Measurements from ENCODE around the gene RAB23.
"Not testable (repeated sequence)": the region's sequence is repeated elsewhere in the genome, so short reads cannot be mapped to it uniquely, and the experiment has no call there.

The RAB23 gene

GRCh38 chr6:57221936-57222742, at the start of gene RAB23:
Gene RAB23 (minus strand): TSS chr6:57222307. CDS start chr6:57210380, 11,927 bp downstream.
- peak; percentile 96 for DNase-seq

GRCh38 chr6:57268294-57268640, 46.2 kb upstream of the RAB23 start:
- DNase-seq: no peak

GRCh38 chr6:57267586-57268293, 45.6 kb upstream of the RAB23 start:
- DNase-seq: peak; percentile 60

GRCh38 chr6:57265755-57266221, 43.7 kb upstream of the RAB23 start:
- no peak for DNase-seq

DNA sequence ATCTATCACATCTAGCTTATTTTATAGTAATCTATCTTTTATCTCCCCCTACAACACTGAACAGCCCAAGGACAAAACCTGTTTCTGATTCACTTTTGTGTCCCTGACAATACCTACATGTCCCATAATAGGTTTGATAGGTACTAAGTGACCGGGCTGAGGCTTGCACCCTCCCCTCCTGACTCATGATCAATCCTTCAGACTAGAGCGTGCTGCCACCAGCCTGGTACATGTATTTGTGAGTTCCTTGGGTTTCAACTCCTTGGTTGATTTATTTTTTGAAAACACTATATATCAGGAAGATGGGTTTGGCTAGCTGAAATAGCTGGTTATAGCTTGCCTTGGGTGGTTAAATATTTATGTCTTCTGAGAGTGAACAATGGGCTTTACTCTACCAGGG, 41.6 kb upstream of the RAB23 start:
- no peak for DNase-seq

- DNase-seq: no peak
Observed at GRCh38 chr6:57262901-57263694, 41.0 kb upstream of the RAB23 start.

GRCh38 chr6:57262488-57262887, 40.4 kb upstream of the RAB23 start:
- peak; percentile 53 for DNase-seq

GRCh38 chr6:57261926-57262325, 39.8 kb upstream of the RAB23 start:
- DNase-seq: no peak

DNA sequence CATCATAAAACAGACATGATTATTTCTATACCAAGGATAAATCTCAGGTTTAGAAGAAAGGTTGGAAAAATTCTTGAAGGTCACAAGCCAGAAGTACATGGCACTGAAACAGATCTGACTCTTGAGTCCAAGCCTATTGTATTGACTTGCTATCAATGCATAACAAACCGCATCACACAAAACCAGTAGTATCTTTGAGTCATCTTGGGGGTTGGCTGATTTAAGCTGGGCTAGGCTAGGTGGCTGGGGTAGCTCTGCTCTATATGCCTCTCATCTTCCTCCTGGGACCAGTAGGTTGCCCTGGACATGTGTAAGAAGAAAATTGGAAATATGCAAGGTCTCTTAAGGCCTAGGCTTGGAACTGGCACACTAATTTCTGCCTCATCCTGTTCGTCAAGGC, 37.0 kb upstream of the RAB23 start:
- no peak for DNase-seq

DNA sequence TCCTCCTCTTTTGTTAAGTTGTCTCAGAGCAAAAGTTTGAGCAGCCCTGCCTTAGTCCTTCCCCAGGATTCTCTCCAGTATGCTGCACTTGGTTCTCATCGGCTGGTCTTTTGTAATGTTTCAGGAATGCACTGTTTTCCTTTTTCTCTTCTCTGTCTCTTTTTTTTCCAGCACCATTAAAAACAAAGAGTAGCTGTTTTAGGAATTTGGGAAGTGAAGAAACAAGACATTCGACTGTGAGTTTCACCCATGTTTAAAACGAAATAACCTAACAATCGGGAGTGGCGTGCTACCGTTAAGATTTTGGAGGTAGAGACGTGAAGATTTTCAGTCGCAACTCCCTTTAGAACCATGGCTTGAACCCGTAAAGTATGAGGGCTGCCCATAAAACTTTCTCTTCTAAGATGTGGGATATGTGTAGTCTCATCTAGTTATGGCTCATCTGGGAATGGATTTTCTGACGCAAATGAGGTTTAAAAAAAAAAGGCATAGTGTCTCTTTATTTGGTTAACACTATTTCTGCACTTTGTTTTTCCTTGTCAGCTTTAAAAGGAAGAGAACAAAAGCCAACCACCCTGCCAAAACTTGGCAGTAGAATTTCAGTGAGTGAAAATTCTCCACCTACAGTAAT, 35.9 kb upstream of the RAB23 start:
- peak; percentile 46 for DNase-seq

DNA sequence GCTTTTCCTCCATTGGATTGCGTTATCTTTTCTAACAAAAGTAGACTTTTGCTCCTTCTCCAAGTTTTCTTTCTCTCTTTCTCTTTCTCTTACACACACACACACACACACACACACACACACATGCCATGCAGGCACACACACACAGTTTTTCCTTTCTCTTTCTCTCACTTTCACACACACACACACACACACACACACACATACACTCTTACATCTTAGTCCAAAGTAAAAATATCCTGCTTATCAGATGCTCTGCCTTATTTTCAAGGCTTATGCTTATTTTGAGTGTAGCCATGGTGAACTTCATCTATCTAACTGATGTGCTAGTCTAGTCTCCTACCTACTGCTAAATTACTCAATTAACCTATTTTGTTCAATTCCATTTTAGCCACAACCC, 34.4 kb upstream of the RAB23 start:
- no peak for DNase-seq

DNA sequence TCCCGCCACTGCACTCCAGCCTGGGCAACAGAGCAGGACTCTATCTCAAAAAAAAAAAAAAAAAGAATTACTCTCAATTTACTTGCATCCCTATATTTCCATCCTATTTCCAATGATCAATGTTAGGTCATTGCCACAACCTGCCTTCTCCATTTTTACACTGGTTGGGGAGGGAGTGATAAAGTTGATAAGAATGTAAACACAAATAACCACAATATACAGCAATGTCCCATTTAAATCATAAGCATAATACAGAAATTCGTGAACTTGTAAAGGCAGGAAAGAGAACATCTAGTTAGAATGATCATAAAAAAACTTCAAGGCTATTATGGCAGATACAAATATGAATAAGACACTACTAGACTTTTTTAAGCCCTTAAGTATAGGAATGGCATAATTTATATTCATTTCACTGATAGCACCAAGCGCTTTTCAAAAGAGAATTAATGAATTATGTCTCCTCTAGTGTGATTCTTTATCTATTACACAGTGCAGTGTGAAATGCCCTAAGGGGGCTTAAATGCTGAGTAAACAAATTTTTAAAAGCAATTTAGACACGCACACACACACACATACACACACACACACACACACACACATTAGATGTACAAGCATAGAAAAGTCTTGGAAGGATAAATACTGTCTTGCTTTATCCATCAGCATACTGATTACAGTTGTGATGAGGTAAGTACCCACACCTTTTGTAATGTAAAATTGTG, 33.5 kb upstream of the RAB23 start:
- DNase-seq: no peak

- no peak for DNase-seq
Observed at GRCh38 chr6:57254055-57254717, 32.1 kb upstream of the RAB23 start.

DNA sequence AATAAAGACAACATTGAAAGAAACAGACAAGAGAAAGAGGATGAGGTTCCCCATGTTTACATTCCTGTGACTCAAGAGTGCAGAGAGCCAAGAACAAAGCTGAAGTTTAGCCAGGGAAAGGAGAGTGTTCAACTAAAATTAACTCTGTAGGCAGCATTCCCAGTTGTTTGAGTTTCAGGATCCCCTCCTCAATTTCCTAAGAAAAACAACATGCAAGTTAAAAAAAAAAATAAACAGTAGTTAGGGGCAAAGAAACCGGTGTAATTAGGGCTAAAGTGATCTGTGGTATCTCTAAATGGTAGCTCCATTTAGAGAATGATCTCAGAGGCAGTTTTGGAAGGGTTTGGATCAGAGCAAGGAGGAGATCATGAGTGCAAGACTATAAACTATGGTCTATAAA, 30.9 kb upstream of the RAB23 start:
- no peak for DNase-seq

DNA sequence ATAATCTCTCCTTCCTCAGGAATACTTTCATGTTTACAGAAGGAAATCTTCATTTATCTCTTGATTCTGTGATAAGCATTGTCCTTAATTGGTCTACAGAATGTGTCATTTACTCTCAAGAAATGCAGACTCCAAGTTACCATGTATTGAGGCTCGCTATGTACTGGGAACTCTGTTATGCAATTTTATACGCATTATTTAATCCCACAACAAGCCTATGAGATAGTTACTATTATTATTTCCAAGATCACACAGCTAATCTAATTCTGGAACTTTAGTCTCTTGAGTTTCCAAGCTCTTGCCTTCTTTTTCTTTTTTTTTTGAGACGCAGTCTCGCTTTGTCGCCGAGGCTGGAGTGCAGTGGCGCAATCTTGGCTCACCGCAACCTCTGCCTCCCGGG, 30.0 kb upstream of the RAB23 start:
- no peak for DNase-seq

DNA sequence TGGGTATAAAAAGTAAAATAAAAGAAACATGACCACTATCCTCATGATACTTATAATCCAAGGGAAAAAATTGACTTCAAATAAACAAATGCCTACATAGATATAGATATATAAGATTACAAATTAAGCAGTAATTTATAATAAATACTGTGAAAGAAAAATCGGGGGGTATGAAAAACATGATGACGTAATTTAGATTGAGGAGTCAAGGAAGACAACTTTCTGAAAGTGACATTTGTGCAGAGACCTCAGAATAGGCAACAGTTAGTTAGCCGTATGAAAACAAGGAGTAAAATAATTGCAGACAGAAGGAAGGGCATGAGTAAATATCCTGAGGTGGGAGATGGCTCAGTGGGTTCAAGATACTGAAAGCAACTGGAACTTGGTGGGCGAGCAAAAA, 28.2 kb upstream of the RAB23 start:
- DNase-seq: no peak

DNA sequence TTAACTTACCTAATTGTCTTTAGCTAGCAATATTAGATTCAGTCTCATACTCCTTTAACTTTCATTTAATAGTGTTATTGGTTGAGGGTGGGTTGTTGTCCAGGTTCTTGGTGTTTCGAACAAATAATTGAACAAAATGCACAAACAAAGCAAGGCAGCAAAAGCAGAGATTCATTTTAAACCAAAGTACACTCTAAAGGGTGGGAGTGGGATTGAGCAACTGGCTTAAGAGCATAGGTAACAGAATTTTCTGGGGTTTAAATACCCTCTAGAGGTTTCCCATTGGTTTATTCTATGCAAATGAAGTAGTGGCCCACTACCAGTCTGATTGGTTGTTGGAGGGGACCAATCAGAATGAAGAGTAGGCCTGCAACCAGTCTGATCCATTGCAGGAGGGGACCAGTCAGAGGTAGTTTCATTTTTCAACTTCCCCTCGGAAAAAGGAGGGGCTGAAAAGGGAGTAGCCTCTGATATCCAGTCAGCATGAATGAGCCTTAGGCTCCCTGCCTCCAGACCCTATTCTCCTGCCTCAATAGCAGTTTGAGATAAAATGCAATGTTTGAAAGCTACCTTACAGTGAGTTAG, 26.3 kb upstream of the RAB23 start:
- no peak for DNase-seq

GRCh38 chr6:57247603-57248002, 25.5 kb upstream of the RAB23 start:
- DNase-seq: no peak

- DNase-seq: no peak
Observed at GRCh38 chr6:57246307-57246706, 24.2 kb upstream of the RAB23 start.

DNA sequence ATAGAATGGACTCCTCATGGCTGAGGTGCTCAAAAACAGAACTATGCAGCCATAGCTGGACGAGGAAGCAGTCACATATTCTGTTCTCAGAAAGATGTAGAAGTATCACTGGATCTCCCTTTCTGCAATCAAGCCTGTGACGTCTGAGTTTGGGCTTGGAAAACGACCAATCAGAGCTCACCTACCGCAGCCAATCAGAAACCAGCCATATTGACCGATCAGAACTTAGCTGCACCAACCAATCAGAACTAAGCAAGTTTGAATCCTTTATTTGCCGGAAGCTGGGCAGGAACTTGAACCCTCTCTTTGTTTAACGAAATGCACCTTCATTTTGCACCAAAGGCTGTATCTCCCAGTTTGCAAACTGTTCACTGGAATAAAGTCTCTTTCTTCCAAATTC, 21.8 kb upstream of the RAB23 start:
- no peak for DNase-seq

DNA sequence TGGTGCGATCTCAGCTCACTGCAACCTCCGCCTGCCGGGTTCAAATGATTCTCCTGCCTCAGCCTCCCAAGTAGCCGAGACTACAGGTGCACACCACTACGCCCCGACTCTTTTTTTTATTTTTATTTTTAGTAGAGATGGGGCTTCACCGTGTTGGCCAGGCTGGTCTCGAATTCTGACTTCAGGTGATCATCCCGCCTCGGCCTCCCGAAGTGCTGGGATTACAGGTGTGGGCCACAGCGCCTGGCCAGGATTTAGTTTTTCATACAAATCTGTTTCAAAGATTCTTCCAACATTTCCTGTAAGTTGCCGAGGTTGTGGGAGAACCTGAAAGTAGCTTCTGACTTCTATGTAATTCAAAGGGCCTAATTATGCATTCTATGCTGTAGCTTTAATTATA, 21.4 kb upstream of the RAB23 start:
- DNase-seq: not testable (repeated sequence)
